Fibroblast of skin of left biceps (primary cell): ENCODE measurements around the gene SBF2.

ENCODE experiments used
- DNase-seq, 2 experiments: peaks; one replicate each; pipeline ENCODE4 v3.0.0-alpha.2; 2013; ENCODE audit warnings: low read depth in 2 of 2

Gene SBF2

GRCh38 chr11:9855579-9856287, 438.3 kb downstream of the SBF2 start:
- no peak for DNase-seq

DNA sequence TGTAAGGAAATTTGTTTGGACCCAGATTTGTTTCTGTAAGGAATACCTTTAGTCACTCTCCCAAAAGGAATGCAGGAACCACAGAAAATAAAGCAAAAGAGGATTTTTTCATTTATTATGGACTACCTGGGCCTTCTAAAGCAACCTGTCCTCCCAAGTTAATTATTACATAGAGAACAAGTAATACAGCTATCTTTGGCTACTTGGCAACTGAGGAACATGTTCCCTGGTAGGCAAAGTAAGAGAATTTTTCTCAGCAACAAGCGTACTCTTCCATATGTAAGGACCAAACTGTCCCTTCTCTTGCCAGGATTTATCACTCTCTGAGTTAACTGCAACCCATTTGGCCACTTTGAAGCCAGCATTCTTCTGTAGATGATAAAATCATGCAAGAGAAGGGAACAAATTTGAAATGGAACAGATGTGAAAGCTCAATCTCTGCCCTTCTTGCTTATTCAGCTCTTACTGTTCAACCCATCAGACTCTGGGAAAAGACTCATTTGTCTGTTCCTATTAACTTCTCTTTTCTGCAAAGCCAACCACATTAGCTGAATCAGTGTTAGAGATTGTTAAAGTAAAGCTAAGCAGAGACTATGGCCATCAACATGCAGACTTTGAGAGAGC, 440.0 kb downstream of the SBF2 start:
- no peak for DNase-seq

DNA sequence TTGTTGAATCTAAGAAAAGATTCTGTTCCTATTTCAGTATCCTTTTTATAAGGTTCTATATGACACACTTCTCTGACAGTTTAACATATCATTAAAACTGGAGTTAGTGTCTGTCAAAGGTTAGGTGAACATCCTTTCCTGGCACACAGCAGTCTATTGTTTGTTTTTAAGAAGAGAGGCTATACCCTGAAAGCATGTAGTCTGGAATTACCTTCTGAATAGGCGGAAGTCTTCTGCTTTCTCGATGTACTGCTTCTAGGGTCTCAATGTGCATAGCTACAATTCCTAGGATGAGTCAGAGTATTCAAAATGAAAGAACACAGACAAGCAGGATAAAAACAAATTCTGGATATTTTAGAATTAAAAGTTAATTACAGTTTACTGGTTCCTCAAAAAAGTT, 441.6 kb downstream of the SBF2 start:
- DNase-seq: no peak

- no peak for DNase-seq
Measured at GRCh38 chr11:9851366-9851765, 442.7 kb downstream of the SBF2 start.

- no peak for DNase-seq
Measured at GRCh38 chr11:9850224-9850895, 443.7 kb downstream of the SBF2 start.

DNA sequence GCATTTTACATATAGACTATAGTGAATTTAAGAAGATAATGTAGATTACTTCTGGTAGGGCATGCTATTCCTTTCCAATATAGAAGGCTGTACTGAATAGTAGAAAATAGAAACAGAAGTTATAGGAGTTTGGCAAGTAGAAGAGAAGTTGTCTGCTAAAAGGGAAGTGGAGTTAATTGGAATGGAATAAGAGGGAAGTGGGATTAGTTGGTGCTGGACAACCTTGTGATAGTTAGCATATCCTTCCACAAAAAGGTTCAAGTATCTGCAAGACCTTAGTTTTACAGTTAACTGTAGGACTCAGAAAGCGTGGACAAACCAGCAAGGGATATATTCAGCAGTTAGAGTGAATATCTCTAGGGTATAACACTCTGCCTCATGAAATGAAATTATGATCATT, 444.6 kb downstream of the SBF2 start:
- no peak for DNase-seq

DNA sequence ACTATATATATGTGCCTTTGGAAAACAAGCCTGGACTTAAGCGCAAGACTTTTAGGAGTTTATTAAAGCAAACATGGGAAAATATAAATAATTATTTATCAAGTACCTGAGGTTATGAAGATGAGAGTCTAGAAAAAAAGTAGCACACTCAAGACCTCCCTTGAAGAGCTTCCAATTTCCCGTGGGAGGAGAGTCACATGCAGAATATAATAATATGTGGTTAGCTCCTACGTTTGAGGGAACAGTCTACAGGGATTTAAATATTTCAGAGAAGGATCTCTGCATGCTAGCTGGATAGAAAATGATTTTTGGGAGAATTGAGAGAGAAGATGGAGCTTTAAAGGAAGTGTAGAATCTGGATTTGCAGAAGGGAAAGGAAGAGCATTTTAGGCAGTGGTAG, 446.4 kb downstream of the SBF2 start:
- DNase-seq: no peak

- no peak for DNase-seq
Measured at GRCh38 chr11:9842923-9843322, 451.1 kb downstream of the SBF2 start.

- no peak for DNase-seq
Measured at GRCh38 chr11:9840460-9841004, 453.5 kb downstream of the SBF2 start.

DNA sequence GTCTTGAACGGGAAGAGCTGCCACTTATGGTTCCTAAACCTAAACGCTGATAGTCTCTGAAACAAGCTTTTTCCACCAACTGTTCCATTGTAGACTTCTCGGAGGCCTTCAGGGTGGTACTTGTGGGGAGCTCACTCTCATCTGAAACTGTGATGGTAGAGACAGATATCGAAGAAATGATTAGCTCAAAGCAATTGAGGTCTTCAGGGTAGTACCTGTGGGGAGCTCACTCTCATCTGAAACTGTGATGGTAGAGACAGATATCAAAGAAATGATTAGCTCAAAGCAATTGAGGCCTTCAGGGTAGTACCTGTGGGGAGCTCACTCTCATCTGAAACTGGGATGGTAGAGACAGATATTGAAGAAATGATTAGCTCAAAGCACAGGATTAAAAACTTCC, 454.5 kb downstream of the SBF2 start:
- DNase-seq: no peak

DNA sequence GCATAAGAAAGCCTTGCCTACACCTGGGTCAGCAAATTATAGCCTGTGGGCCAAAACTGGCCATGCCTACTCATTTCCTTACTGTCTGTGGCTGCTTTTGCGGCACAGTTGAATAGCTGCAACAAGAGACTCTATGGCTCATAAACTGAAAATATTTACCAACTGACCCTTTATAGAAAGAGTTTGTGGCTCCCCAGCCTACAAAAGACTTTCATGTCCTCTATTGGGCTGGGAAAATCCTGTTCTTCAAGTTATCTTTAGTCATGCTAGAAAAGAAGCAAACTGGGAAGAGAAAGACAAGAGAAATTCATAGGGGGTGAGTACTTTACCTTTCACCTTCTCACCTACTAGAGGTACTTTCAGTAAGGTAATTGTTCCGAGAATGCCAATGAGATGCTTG, 455.1 kb downstream of the SBF2 start:
- DNase-seq: no peak

- DNase-seq: no peak
Measured at GRCh38 chr11:9838229-9838628, 455.8 kb downstream of the SBF2 start.

GRCh38 chr11:9834291-9834690, 459.7 kb downstream of the SBF2 start:
- DNase-seq: peak; percentile 63 to 68

GRCh38 chr11:9831122-9831521, 462.9 kb downstream of the SBF2 start:
- no peak for DNase-seq

GRCh38 chr11:9827708-9828107, 466.3 kb downstream of the SBF2 start:
- DNase-seq: no peak

DNA sequence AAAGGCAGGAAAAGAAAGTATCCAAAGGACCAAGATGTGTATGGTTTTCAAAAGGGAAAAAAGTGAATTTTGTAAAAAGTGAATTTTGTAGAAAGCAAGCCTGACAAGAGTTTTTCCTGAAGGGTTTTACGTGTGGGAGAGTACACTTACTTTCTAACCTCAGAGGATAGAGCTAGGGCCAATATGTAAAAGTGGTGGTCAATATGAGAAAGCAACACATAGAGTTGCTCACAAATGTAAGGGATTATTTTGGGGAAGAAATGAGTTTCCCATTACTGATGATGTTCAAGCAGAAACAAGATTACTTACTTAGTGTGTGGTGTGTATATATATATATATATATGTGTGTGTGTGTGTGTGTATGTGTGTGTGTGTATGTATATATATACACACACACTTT, 467.6 kb downstream of the SBF2 start:
- no peak for DNase-seq

DNA sequence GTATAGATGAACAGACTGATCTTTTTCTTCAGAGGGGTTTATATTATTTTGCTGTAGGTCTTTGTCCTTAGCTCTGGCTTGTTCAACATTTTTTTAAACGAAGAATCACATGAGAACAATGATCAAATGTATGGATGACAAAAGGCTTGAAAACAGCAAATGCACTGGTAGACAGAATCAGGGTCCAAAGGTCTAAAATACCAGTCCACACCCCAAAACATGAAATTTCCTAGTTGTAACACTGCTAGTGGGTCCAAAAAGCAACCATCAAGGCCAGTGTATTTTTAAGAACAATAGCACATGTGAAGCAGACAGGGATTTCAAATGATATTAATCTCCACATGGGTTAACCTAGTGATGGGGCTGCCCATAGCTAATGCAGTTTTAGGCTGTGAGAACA, 468.1 kb downstream of the SBF2 start:
- no peak for DNase-seq

GRCh38 chr11:9825315-9825714, 468.7 kb downstream of the SBF2 start:
- DNase-seq: no peak

DNA sequence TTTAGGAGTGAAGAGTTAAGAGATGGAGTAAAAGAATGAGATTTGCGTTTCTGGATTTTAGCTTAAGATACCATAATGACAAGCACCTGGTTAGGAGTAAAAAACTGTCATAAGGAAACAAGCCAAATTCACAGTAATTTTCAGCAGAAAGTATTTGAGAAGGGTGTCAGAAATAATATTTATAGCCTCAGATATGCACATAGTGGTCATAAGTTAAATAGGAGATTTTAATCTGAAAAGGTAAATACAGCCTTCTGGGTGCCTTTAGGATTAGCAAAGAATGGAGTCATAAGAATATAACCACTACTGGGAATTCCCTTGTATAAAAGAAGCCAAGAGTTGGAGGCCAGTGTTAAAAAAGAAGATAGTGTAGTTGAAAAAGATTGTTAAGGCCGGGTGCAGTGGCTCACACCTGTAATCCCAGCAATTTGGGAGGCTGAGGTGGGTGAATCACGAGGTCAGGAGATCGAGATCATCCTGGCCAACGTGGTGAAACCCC, 470.1 kb downstream of the SBF2 start:
- DNase-seq: no peak

DNA sequence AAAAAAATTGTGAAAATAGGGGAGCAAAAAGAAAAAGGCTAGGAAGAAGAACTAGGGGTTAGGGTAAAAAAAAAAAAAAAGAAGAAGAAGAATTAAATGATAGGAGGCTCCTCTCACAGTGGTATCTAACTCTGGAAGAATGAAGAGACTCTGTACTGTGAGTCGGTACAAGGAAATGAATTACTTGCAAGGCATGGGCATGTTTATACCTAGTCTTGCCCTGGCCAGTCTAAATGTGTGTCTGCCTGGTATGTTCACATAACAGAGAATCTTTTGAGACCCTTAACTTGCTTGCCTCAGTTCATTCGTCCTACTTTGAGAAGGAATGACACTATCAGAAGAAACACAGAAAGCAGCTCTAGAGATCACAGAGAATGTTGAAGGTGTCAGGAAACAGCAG, 470.6 kb downstream of the SBF2 start:
- DNase-seq: no peak

DNA sequence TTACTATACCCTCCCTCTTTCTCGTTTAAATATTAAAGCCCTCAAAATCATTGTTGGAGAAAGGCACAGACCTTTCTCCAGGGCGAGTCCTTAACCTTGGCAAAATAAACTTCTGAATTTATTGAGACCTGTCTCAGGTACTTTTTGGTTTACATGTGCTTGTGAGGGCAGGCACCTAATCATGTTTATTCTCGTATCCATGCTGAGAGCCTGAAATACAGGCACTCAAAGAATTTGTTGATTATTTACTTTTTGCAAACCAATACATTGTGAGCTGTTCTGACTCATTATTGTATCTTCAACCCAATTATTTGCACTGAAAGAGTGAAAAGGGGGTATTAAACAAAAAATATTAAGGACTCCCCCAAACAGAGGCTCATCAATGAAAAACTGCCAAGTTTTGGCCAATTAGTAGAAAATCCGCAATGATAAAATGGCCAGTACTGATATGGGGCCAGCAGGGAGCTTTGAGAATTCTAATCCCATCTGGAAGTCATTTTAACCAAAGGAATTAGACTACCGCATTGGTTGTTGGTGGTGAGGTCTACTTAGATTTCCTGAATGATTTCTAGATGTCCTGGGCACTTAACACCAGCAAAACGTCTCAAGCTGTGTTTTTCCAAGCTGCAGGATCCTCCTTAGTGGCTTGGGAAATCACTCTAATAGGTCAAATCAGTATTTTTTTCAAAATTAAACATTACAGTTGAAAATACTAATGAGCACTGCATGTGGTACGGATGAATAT, 472.8 kb downstream of the SBF2 start:
- DNase-seq: peak; percentile 57 to 61

DNA sequence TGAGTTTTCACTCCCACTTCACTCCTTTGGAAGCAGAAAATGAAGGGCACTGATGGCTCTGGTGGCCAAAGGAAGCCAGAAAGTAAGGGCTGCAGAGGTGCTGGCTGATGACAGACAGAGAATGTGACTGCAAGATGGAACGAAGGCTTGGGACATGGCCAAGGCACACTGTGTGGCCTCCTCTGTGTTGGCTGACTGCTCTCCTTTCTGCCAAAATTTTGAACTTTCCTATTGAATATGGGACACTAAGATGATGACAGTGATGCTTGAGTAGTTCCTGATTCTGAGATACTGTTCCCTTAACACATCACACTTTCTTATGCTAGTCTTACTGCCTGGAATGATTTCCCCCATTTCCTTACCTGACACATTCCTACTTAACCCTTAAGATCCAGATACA, 473.8 kb downstream of the SBF2 start:
- no peak for DNase-seq
